ENCODE data around the gene GNAS. TPM values are rescaled to one million over a fixed set of nuclear protein-coding genes. Genes with fewer than 3 reads are reported as not detected.

GNAS gene
- total RNA-seq, 1 donor, result 366 TPM

DNA sequence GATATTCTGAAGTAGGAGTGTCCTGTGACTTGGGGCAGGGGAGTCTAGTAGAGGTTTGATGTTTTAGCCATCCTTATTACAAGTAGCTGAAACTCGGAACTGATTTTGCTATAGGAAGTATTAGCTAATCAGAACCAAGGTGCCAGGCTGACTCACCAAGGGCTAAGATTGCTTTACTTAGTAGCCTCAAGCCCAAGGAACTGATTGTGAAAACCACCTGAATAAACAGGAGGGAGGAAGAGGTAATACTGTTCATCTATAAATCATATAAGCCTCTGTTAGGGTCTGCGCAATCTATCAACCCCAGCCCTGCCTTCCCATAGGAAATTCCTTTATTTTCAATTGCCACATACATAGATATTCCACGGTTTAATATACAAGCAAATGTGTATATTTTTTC is 54.4 kb downstream of the GNAS start:
- no peaks in the 10 kb centered on the region for H3K9me3 ChIP-seq (ENCODE audit: low read depth, low read length)
- peaks cover 41% of the 10 kb centered on the region for H4K20me1 ChIP-seq (ENCODE audit: insufficient read depth, low read length)
- H3K27me3 ChIP-seq (ENCODE audit: insufficient read depth, low read length), result no peaks in the 10 kb centered on the region
- H3K4me2 ChIP-seq (ENCODE audit: insufficient read depth, low read length), result peak overlapping the region; percentile 75
- H3K36me3 ChIP-seq (ENCODE audit: insufficient read depth, low read length), result peaks cover 84% of the 10 kb centered on the region
- H3K79me2 ChIP-seq (ENCODE audit: insufficient read depth, low read length), result peaks cover 49% of the 10 kb centered on the region
- H3K4me3 ChIP-seq (ENCODE audit: insufficient read depth, low read length), result peak overlapping the region; percentile 51
- H3K4me1 ChIP-seq (ENCODE audit: insufficient read depth, low read length), result peaks cover 28% of the 10 kb centered on the region
- no peak overlapping the region for H2AFZ ChIP-seq (ENCODE audit: low read length)
- DNase-seq (ENCODE audit: insufficient read length, low spot score, missing footprints), result no peak
- H3K27ac ChIP-seq (ENCODE audit: low read depth, low read length), result peak overlapping the region; percentile 86
- TF ChIP-seq, protein P1, sequence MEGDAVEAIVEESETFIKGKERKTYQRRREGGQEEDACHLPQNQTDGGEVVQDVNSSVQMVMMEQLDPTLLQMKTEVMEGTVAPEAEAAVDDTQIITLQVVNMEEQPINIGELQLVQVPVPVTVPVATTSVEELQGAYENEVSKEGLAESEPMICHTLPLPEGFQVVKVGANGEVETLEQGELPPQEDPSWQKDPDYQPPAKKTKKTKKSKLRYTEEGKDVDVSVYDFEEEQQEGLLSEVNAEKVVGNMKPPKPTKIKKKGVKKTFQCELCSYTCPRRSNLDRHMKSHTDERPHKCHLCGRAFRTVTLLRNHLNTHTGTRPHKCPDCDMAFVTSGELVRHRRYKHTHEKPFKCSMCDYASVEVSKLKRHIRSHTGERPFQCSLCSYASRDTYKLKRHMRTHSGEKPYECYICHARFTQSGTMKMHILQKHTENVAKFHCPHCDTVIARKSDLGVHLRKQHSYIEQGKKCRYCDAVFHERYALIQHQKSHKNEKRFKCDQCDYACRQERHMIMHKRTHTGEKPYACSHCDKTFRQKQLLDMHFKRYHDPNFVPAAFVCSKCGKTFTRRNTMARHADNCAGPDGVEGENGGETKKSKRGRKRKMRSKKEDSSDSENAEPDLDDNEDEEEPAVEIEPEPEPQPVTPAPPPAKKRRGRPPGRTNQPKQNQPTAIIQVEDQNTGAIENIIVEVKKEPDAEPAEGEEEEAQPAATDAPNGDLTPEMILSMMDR (IDR thresholded peaks at IDR 0.05; ENCODE audit: extremely low read depth, low read depth, low read length), result no peak

DNA sequence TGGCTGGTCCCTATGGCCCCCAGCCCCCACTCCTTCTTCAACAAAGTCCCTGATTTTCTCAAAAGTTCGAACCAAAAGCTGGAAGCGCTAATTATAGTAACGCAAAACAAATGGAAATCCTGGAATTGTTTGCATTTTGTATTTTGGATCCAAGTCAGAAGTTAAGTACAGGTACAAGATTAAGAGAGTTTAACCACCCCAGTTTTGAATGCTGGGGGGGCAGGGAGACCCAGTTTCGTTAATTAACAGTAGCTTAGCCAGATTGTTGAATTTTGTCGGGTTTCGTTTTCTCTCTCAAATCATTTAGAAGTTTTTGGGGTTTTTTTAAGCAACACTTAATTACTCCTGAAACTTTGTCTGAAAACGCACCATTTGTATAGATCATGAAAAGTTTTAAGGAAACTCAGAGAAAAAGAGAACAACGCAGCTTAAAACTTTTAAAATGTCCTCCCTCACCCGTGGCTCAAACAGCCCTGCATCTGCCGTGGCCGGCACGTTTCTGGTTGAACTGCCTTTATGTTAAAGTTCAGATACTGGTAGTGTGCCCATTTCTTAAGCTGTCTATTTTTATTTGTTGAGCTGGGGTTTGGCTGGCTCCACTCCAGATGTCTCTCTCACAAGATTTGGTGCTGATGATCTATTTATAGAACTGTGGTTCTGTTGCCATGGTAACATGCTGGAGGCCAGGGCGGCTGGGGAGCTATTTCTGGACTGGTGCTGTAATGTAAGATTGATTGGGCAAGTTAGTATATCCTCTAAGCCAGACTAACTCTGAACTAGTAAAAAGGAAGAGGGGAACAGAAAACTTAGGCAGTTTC is 55.0 kb downstream of the GNAS start:
- H3K9me3 ChIP-seq (ENCODE audit: low read depth, low read length), result no peaks in the 10 kb centered on the region
- peak overlapping the region; percentile 51 for H3K4me3 ChIP-seq (ENCODE audit: insufficient read depth, low read length)
- peaks cover 36% of the 10 kb centered on the region for H4K20me1 ChIP-seq (ENCODE audit: insufficient read depth, low read length)
- peaks cover 43% of the 10 kb centered on the region for H3K79me2 ChIP-seq (ENCODE audit: insufficient read depth, low read length)
- peak overlapping the region; percentile 86 for H3K27ac ChIP-seq (ENCODE audit: low read depth, low read length)
- H2AFZ ChIP-seq (ENCODE audit: low read length), result no peak overlapping the region
- H3K27me3 ChIP-seq (ENCODE audit: insufficient read depth, low read length), result no peaks in the 10 kb centered on the region
- H3K4me2 ChIP-seq (ENCODE audit: insufficient read depth, low read length), result peak overlapping the region; percentile 75
- H3K36me3 ChIP-seq (ENCODE audit: insufficient read depth, low read length), result peaks cover 80% of the 10 kb centered on the region
- peaks cover 28% of the 10 kb centered on the region for H3K4me1 ChIP-seq (ENCODE audit: insufficient read depth, low read length)
- peak; percentile 92 for DNase-seq (ENCODE audit: insufficient read length, low spot score, missing footprints)
- TF ChIP-seq, protein P1 (IDR thresholded peaks at IDR 0.05; ENCODE audit: extremely low read depth, low read depth, low read length), result no peak

DNA sequence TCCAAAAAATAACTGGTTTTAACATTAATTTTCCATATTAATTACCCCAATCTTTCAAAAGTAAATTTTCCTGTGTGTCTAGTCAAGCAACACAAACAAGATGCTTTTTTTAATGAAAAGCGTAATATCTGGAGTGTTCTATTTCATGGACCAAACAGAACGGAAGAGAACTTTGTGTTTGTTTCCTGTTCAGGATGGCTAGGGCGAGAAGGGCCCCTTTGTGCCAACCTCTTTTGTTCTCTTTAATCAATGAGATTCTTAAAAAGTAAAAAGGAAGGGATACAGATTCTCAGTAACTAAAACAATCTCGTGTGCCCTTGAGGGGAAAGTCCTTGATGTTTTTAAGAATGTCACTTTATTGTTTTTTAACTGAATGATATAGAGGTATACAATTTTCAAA is 55.7 kb downstream of the GNAS start:
- no peak overlapping the region for H2AFZ ChIP-seq (ENCODE audit: low read length)
- no peak for DNase-seq (ENCODE audit: insufficient read length, low spot score, missing footprints)
- peaks cover 32% of the 10 kb centered on the region for H4K20me1 ChIP-seq (ENCODE audit: insufficient read depth, low read length)
- TF ChIP-seq, protein P1 (IDR thresholded peaks at IDR 0.05; ENCODE audit: extremely low read depth, low read depth, low read length), result no peak
- H3K4me2 ChIP-seq (ENCODE audit: insufficient read depth, low read length), result peak overlapping the region; percentile 75
- H3K9me3 ChIP-seq (ENCODE audit: low read depth, low read length), result no peaks in the 10 kb centered on the region
- H3K79me2 ChIP-seq (ENCODE audit: insufficient read depth, low read length), result peaks cover 38% of the 10 kb centered on the region
- peak overlapping the region; percentile 86 for H3K27ac ChIP-seq (ENCODE audit: low read depth, low read length)
- peak overlapping the region; percentile 14 for H3K4me3 ChIP-seq (ENCODE audit: insufficient read depth, low read length)
- no peaks in the 10 kb centered on the region for H3K27me3 ChIP-seq (ENCODE audit: insufficient read depth, low read length)
- H3K36me3 ChIP-seq (ENCODE audit: insufficient read depth, low read length), result peaks cover 79% of the 10 kb centered on the region
- peaks cover 28% of the 10 kb centered on the region for H3K4me1 ChIP-seq (ENCODE audit: insufficient read depth, low read length)

DNA sequence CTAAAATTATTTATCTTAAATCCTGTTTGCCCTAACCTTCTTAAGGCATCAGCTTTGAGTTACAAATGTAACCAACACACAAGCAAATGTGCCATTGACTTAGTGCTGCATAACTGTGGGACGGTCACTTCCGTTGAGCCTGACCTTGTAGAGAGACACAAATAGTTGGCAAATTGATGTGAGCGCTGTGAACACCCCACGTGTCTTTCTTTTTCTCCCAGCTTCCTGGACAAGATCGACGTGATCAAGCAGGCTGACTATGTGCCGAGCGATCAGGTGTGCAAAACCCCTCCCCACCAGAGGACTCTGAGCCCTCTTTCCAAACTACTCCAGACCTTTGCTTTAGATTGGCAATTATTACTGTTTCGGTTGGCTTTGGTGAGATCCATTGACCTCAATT is 56.4 kb downstream of the GNAS start:
- Histone ChIP-seq H3K4me2 (ENCODE audit: insufficient read depth, low read length) (no peak overlapping the region), H3K36me3 (ENCODE audit: insufficient read depth, low read length) (peaks cover 71% of the 10 kb centered on the region), H3K4me1 (ENCODE audit: insufficient read depth, low read length) (peaks cover 28% of the 10 kb centered on the region), H2AFZ (ENCODE audit: low read length) (no peak overlapping the region), H4K20me1 (ENCODE audit: insufficient read depth, low read length) (peaks cover 26% of the 10 kb centered on the region), H3K9me3 (ENCODE audit: low read depth, low read length) (no peaks in the 10 kb centered on the region), H3K4me3 (ENCODE audit: insufficient read depth, low read length) (no peak overlapping the region), H3K27ac (ENCODE audit: low read depth, low read length) (no peak overlapping the region), H3K79me2 (ENCODE audit: insufficient read depth, low read length) (peaks cover 31% of the 10 kb centered on the region), H3K27me3 (ENCODE audit: insufficient read depth, low read length) (no peaks in the 10 kb centered on the region)
- TF ChIP-seq, protein P1 (IDR thresholded peaks at IDR 0.05; ENCODE audit: extremely low read depth, low read depth, low read length), result no peak
- no peak for DNase-seq (ENCODE audit: insufficient read length, low spot score, missing footprints)

Measured in osteoblast (primary cell).